Measurements from ENCODE around the gene SDHB. TPM values are rescaled to one million over a fixed set of nuclear protein-coding genes. Genes with fewer than 3 reads are reported as not detected.

SDHB gene
- total RNA-seq, 1 donor from 2014 or later, result 69.0 TPM

DNA sequence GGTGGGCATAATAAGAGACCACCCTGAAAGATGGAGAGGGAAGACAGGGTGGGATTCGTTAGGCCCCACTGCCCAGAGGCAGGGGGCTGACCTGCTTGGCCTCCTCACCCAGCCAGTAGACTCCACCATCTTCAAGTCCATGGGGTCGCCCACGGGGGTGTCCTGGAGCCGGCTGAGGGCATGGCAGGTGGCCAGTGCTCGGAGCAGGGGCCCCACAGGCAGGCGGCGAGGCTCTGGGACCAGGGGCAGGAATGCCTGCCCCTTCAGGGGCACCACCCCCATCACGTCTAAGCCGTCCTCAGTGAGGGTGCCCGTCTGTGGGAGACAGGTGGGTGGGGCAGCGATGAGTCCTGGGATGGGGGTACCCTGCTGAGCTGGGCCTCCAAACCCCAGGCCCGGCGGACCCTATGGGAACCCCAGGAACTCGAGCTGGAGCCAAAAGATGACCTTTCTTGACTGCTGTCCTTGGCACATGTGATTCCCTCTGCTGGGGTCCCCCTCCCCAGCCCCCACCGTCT, 60.3 kb downstream of the SDHB start:
- Mint-ChIP-seq H3K9me3 (ENCODE audit: unreplicated experiment) (no peaks in the 10 kb centered on the region), H3K27ac (ENCODE audit: unreplicated experiment) (no peak overlapping the region), H3K27me3 (ENCODE audit: unreplicated experiment) (no peaks in the 10 kb centered on the region), H3K36me3 (ENCODE audit: unreplicated experiment) (peaks cover 15% of the 10 kb centered on the region), H3K4me3 (ENCODE audit: unreplicated experiment) (no peak overlapping the region), H3K4me1 (ENCODE audit: unreplicated experiment) (no peaks in the 10 kb centered on the region)
- TF ChIP-seq, protein P1, sequence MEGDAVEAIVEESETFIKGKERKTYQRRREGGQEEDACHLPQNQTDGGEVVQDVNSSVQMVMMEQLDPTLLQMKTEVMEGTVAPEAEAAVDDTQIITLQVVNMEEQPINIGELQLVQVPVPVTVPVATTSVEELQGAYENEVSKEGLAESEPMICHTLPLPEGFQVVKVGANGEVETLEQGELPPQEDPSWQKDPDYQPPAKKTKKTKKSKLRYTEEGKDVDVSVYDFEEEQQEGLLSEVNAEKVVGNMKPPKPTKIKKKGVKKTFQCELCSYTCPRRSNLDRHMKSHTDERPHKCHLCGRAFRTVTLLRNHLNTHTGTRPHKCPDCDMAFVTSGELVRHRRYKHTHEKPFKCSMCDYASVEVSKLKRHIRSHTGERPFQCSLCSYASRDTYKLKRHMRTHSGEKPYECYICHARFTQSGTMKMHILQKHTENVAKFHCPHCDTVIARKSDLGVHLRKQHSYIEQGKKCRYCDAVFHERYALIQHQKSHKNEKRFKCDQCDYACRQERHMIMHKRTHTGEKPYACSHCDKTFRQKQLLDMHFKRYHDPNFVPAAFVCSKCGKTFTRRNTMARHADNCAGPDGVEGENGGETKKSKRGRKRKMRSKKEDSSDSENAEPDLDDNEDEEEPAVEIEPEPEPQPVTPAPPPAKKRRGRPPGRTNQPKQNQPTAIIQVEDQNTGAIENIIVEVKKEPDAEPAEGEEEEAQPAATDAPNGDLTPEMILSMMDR (IDR thresholded peaks at IDR 0.05), result no peak
- no peak for DNase-seq (ENCODE audit: extremely low spot score, unreplicated experiment)

DNA sequence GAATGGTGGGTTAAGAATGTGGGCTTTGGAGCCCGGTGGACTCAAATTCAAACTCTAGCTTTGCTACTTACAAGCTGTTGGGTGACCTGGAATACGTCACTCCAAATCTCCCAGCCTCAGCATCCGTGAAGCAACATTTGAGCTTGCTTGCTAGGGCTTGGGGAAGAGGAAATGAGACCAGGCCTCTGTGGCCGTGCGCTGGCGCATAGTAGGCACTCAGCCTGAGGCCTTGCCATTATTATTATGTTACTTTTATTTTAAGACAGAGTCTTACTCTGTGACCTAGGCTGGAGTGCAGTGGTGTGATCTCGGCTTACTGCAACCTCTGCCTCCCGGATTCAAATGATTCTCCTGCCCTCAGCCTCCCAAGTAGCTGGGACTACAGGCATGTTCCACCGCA, 61.2 kb downstream of the SDHB start:
- Mint-ChIP-seq H3K9me3 (ENCODE audit: unreplicated experiment) (no peaks in the 10 kb centered on the region), H3K36me3 (ENCODE audit: unreplicated experiment) (peaks cover 13% of the 10 kb centered on the region), H3K27ac (ENCODE audit: unreplicated experiment) (no peak overlapping the region), H3K27me3 (ENCODE audit: unreplicated experiment) (no peaks in the 10 kb centered on the region), H3K4me3 (ENCODE audit: unreplicated experiment) (no peak overlapping the region), H3K4me1 (ENCODE audit: unreplicated experiment) (no peaks in the 10 kb centered on the region)
- no peak for DNase-seq (ENCODE audit: extremely low spot score, unreplicated experiment)
- TF ChIP-seq, protein P1 (IDR thresholded peaks at IDR 0.05), result no peak

DNA sequence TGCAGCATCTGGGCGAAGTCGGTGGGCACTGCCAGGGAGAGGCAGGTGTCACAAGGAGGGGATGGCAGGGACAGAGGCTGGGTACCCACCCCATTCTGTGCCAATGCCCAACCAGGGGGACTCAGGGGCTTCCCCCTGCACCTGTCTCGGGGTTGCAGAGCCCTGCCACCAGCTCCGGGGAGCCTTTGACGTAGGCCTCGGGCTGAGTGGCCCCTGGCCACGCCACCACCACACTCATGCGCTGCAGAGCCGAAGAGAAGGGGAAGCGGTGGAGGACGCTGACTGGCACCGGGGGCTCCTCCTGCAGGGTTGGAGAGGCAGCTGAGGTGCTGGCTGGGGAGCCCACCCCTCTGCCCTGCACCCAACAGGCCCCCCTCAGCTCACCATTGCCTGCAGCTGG, 61.7 kb downstream of the SDHB start:
- TF ChIP-seq, protein P1 (IDR thresholded peaks at IDR 0.05), result no peak
- Mint-ChIP-seq H3K27me3 (ENCODE audit: unreplicated experiment) (no peaks in the 10 kb centered on the region), H3K9me3 (ENCODE audit: unreplicated experiment) (no peaks in the 10 kb centered on the region), H3K4me1 (ENCODE audit: unreplicated experiment) (no peaks in the 10 kb centered on the region), H3K36me3 (ENCODE audit: unreplicated experiment) (peaks cover 13% of the 10 kb centered on the region), H3K27ac (ENCODE audit: unreplicated experiment) (no peak overlapping the region), H3K4me3 (ENCODE audit: unreplicated experiment) (no peak overlapping the region)
- no peak for DNase-seq (ENCODE audit: extremely low spot score, unreplicated experiment)

DNA sequence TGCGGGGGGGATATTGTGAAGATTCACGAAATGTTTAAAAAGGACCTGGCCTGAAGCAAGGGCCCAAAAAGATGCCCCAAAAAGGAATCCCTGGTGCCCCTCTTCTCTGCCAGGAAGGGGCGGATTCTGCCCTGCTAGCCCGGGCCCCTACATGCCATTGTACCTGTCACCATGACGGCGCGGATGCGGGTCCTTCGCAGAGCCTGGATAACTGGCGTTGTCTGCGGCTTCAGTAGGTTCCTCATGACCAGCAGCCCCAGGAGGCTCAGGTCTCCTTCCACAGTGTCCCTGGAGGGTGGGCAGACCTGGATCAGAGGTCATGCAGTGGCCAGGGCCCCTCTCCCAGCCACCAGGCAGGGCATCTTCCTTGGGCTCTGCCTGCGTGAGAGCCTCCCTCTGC, 62.3 kb downstream of the SDHB start:
- DNase-seq (ENCODE audit: extremely low spot score, unreplicated experiment), result no peak
- Mint-ChIP-seq H3K4me1 (ENCODE audit: unreplicated experiment) (no peaks in the 10 kb centered on the region), H3K27ac (ENCODE audit: unreplicated experiment) (no peak overlapping the region), H3K4me3 (ENCODE audit: unreplicated experiment) (no peak overlapping the region), H3K27me3 (ENCODE audit: unreplicated experiment) (no peaks in the 10 kb centered on the region), H3K9me3 (ENCODE audit: unreplicated experiment) (no peaks in the 10 kb centered on the region), H3K36me3 (ENCODE audit: unreplicated experiment) (peaks cover 13% of the 10 kb centered on the region)
- TF ChIP-seq, protein P1 (IDR thresholded peaks at IDR 0.05), result no peak

DNA sequence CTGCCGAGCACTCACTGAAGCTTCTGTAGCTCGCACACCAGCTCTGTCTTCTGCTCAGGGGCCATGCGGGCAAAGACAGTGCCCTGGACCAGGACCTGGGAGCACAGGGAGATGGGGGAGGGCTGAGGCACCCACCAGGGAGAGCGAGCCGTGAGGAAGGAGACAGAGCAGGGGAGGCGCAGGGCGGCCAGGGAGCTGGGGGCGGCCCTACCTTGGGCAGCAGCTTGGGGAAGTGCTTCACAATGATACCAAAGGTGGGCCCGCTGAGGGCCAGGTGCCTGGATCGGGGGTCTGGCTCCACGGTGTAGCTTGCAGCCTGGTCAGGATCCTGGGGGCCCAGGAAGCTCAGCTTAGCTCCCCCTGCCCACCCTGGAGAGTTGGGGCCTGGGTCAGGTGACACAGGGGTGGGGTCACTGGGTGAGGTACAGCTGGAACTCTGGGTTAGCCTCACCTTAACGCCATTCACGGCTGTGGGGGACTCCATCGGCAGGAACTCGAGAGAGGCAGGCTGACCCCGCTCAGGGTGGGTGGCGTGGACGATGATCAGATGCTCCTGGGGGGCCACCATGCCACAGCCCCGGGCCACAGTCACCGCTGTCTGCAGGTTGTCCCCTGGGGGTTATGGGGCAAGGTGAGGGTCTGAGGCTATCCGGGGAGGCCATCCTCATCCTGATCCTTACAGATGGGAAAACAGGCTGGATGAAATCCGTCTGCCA, 64.0 kb downstream of the SDHB start:
- Mint-ChIP-seq H3K4me3 (ENCODE audit: unreplicated experiment) (no peak overlapping the region), H3K27ac (ENCODE audit: unreplicated experiment) (no peak overlapping the region), H3K9me3 (ENCODE audit: unreplicated experiment) (no peaks in the 10 kb centered on the region), H3K4me1 (ENCODE audit: unreplicated experiment) (peaks cover under 1% of the 10 kb centered on the region), H3K36me3 (ENCODE audit: unreplicated experiment) (peaks cover 11% of the 10 kb centered on the region), H3K27me3 (ENCODE audit: unreplicated experiment) (no peaks in the 10 kb centered on the region)
- no peak for DNase-seq (ENCODE audit: extremely low spot score, unreplicated experiment)
- TF ChIP-seq, protein P1 (IDR thresholded peaks at IDR 0.05), result no peak
